T-helper 1 cell (primary cell): ENCODE results near the gene CACNB3.
"Not testable (repeated sequence)": the region's sequence is repeated elsewhere in the genome, so short reads cannot be mapped to it uniquely, and the experiment has no call there.

Source experiments
- DNase-seq, 5 donors: peaks; one replicate each; pipeline ENCODE4 v3.0.0-alpha.2; 2012 to 2020

CACNB3 gene

GRCh38 chr12:48857278-48857994 lies 39.1 kb downstream of the CACNB3 start:
- DNase-seq, result no peak

GRCh38 chr12:48858043-48858442 lies 39.7 kb downstream of the CACNB3 start:
- no peak for DNase-seq

GRCh38 chr12:48859607-48860006 lies 41.3 kb downstream of the CACNB3 start:
- DNase-seq, result no peak

- DNase-seq, result not testable (repeated sequence)
These were observed 41.9 kb downstream of the CACNB3 start for GRCh38 chr12:48860236-48860635.

GRCh38 chr12:48861111-48861510 lies 42.8 kb downstream of the CACNB3 start:
- peak in 1 of 5 donors; percentile 20 for DNase-seq

- DNase-seq, result no peak
These were observed 44.5 kb downstream of the CACNB3 start for GRCh38 chr12:48862760-48863159.

GRCh38 chr12:48863291-48863690 lies 45.0 kb downstream of the CACNB3 start:
- no peak for DNase-seq

GRCh38 chr12:48865281-48866051 lies 47.2 kb downstream of the CACNB3 start, which contains the start of gene RND1:
RND1 (minus strand) TSS chr12:48865870; CDS start chr12:48865767, 103 bp downstream.
- peak; percentile 69 to 90 (median 77) for DNase-seq

- no peak for DNase-seq
These were observed 47.9 kb downstream of the CACNB3 start for GRCh38 chr12:48866052-48866711.

- no peak for DNase-seq
These were observed 50.2 kb downstream of the CACNB3 start for GRCh38 chr12:48868451-48868850.

GRCh38 chr12:48869191-48869590 lies 50.9 kb downstream of the CACNB3 start:
- DNase-seq, result no peak

GRCh38 chr12:48873096-48873495 lies 54.8 kb downstream of the CACNB3 start:
- no peak for DNase-seq

- not testable (repeated sequence) for DNase-seq
These were observed 55.2 kb downstream of the CACNB3 start for GRCh38 chr12:48873534-48873933.

GRCh38 chr12:48875944-48876515 lies 57.7 kb downstream of the CACNB3 start:
- no peak for DNase-seq
